HepG2 (cell line): ENCODE results near the gene DLG5. TPM values are rescaled to one million over a fixed set of nuclear protein-coding genes. Genes with fewer than 3 reads are reported as not detected.

Experiments used
- AGO2 ChIP-seq: fragments of 200-400 bp; formaldehyde crosslinking; optimal IDR thresholded peaks from 2 replicates; pipeline ENCODE3; 2017; ENCODE audit warnings: mild to moderate bottlenecking, low read depth, low read length, moderate library complexity
- ATAD3A ChIP-seq: sonication (generic); formaldehyde crosslinking; IDR thresholded peaks from 2 replicates; pipeline ENCODE4 v1.4.0; 2020; ENCODE audit warnings: missing genetic modification reagents
- DNMT1 ChIP-seq: sonication (generic); formaldehyde crosslinking; IDR thresholded peaks from 2 replicates; pipeline ENCODE4 v1.5.1; 2020; ENCODE audit warnings: mild to moderate bottlenecking, missing genetic modification reagents
- ESRRA ChIP-seq: sonication (generic); formaldehyde crosslinking; IDR thresholded peaks from 2 replicates; pipeline ENCODE4 v1.5.1; 2020; ENCODE audit warnings: mild to moderate bottlenecking, low read depth, missing genetic modification reagents
- HOXA7 ChIP-seq: sonication (generic); formaldehyde crosslinking; IDR thresholded peaks from 2 replicates; pipeline ENCODE4 v1.8.1; 2022; ENCODE audit warnings: mild to moderate bottlenecking, missing genetic modification reagents, moderate library complexity
- MEF2D ChIP-seq: sonication (generic); formaldehyde crosslinking; IDR thresholded peaks from 2 replicates; pipeline ENCODE4 v1.5.1; 2020; ENCODE audit warnings: mild to moderate bottlenecking, missing genetic modification reagents
- MYNN ChIP-seq: sonication (generic); formaldehyde crosslinking; IDR thresholded peaks from 2 replicates; pipeline ENCODE4 v1.4.0; 2020; ENCODE audit warnings: mild to moderate bottlenecking, low read depth, missing genetic modification reagents
- PAX8 ChIP-seq: sonication (generic); formaldehyde crosslinking; IDR thresholded peaks from 2 replicates; pipeline ENCODE4 v1.8.0; 2022; ENCODE audit warnings: mild to moderate bottlenecking, missing genetic modification reagents, borderline replicate concordance
- PPARG ChIP-seq: conservative IDR thresholded peaks from 2 replicates; pipeline ENCODE4 v1.6.1; 2016; ENCODE audit warnings: missing biosample characterization, missing genetic modification reagents
- PTBP1 ChIP-seq: fragments of 200-400 bp; formaldehyde crosslinking; IDR thresholded peaks from 2 replicates; pipeline ENCODE4 v1.6.1; 2018; ENCODE audit warnings: low read length, low read depth; ENCODE audit not compliant: poor library complexity, severe bottlenecking
- SATB2 ChIP-seq: sonication (generic); formaldehyde crosslinking; IDR thresholded peaks from 2 replicates; pipeline ENCODE4 v1.5.0; 2020; ENCODE audit warnings: missing genetic modification reagents
- ZNF24 ChIP-seq: fragments of 450-650 bp; IDR thresholded peaks from 2 replicates; pipeline ENCODE4 v1.6.1; 2017; ENCODE audit warnings: antibody characterized with exemption, mild to moderate bottlenecking
- ZNF260 ChIP-seq: sonication (generic); formaldehyde crosslinking; IDR thresholded peaks from 2 replicates; pipeline ENCODE4 v1.4.0; 2020; ENCODE audit warnings: missing genetic modification reagents, low read depth, mild to moderate bottlenecking, borderline replicate concordance
- ZNF598 ChIP-seq: sonication (generic); formaldehyde crosslinking; IDR thresholded peaks from 2 replicates; pipeline ENCODE4 v1.5.1; 2020; ENCODE audit warnings: mild to moderate bottlenecking, missing genetic modification reagents, borderline replicate concordance
- ZNF879 ChIP-seq: sonication (generic); formaldehyde crosslinking; IDR thresholded peaks from 2 replicates; pipeline ENCODE4 v1.8.1; 2023; ENCODE audit warnings: missing genetic modification reagents
- ZNF891 ChIP-seq: sonication (generic); formaldehyde crosslinking; IDR thresholded peaks from 2 replicates; pipeline ENCODE4 v1.5.0; 2020; ENCODE audit warnings: mild to moderate bottlenecking, missing genetic modification reagents
- polyA plus RNA-seq, 8 experiments: library from polyadenylated mRNA; depleted of rRNA in 3 of 8; stranded (reverse) in 7 of 8; unstranded in 1 of 8; fragments of >200 nt; fragmentation: Illumina TruSeq in 4 of 8; extraction: Trizol in 4 of 8; gene quantifications; 2 replicates each; pipeline versions ENCODE4 v1.2.1 to v1.2.3, GENCODE V29; 2011 to 2016; ENCODE audit warnings: low read depth in 4 of 8, missing spikeins in 1 of 8, mixed read lengths in 1 of 8; ENCODE audit not compliant: insufficient read depth in 1 of 8
- total RNA-seq, 5 experiments: library from RNA; depleted of rRNA; stranded (reverse); fragments of >200 nt; fragmentation: Illumina TruSeq; extraction: Trizol; gene quantifications; 2 replicates each; pipeline ENCODE4 v1.2.3, GENCODE V29; 2016; ENCODE audit warnings: low read depth in 1 of 5
- TF ChIP-seq, protein P1 (sequence below): sonication (generic); formaldehyde crosslinking; IDR thresholded peaks from 2 replicates; pipeline ENCODE4 v1.5.1; 2020; ENCODE audit warnings: mild to moderate bottlenecking, missing genetic modification reagents
- TF ChIP-seq, protein P2 (sequence below): sonication (generic); formaldehyde crosslinking; IDR thresholded peaks from 2 replicates; pipeline ENCODE4 v1.8.1; 2023; ENCODE audit warnings: missing genetic modification reagents, inconsistent platforms, borderline replicate concordance
- TF ChIP-seq, protein P3 (sequence below): sonication (generic); formaldehyde crosslinking; conservative IDR thresholded peaks from 2 replicates; pipeline ENCODE4 v1.4.0; 2020; ENCODE audit warnings: missing genetic modification reagents
- TF ChIP-seq, protein P4 (sequence below): sonication (generic); formaldehyde crosslinking; IDR thresholded peaks from 2 replicates; pipeline ENCODE4 v1.5.1; 2020; ENCODE audit warnings: mild to moderate bottlenecking, missing genetic modification reagents, borderline replicate concordance
- TF ChIP-seq, protein P5 (sequence below): IDR thresholded peaks from 2 replicates; pipeline ENCODE4 v1.6.1; 2016; ENCODE audit warnings: missing compliant biosample characterization, missing genetic modification reagents, borderline replicate concordance

Gene DLG5
- total and polyA plus RNA-seq, 2 of the 13 experiments (the other 11 are each of a cell fraction or from before 2014, with no cell fraction given): 15.5 to 18.2 TPM

DNA sequence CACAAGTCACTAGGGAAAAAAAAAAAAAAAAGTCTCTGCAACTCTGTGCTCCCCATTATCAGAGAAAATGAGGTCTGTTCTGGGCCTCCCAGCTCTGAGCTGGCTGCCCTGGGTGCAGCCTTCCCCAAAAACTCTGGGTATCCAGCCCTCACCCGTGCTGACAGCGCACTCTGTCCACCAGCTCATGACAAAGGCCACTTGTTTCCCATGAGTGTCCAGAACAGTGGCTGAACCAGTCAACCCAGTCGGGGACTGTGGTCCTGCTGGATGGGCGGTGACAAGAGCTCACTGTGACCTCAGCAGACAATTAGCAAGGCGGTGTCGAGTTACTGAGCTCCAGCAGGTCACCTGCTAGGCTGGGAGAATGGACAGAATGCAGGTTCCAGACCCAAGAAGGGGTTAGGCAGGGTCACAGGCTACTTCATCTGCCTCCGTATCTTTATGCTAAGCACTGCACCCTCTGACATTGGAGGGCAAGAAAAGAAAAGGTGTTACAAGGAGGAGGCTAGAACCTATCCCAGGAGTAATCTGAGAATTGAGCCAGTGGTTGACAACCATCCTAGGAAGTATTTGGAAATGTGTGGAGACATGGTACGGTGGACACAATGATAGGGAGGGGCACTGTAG lies 37.2 kb downstream of the DLG5 start (continued):
- TF ChIP-seq, protein P1, sequence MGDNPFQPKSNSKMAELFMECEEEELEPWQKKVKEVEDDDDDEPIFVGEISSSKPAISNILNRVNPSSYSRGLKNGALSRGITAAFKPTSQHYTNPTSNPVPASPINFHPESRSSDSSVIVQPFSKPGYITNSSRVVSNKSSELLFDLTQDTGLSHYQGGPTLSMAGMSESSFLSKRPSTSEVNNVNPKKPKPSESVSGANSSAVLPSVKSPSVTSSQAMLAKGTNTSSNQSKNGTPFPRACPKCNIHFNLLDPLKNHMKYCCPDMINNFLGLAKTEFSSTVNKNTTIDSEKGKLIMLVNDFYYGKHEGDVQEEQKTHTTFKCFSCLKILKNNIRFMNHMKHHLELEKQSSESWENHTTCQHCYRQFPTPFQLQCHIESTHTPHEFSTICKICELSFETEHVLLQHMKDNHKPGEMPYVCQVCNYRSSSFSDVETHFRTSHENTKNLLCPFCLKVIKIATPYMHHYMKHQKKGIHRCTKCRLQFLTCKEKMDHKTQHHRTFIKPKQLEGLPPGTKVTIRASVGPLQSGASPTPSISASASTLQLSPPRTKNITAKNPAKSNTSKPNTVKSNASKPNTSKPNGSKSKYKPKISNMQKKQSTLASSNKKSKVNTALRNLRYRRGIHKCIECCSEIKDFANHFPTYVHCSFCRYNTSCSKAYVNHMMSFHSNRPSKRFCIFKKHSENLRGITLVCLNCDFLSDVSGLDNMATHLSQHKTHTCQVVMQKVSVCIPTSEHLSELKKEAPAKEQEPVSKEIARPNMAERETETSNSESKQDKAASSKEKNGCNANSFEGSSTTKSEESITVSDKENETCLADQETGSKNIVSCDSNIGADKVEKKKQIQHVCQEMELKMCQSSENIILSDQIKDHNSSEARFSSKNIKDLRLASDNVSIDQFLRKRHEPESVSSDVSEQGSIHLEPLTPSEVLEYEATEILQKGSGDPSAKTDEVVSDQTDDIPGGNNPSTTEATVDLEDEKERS (CRISPR knock-in tag): no peak
- TF ChIP-seq SATB2 (CRISPR knock-in tag): 0 out of 2 replicates have a peak, but pooled peaks have one; percentile 4
- no peak for TF ChIP-seq HOXA7
- no peak for TF ChIP-seq ZNF891 (CRISPR knock-in tag)
- TF ChIP-seq PAX8 (CRISPR knock-in tag): no peak
- no peak for TF ChIP-seq MEF2D (CRISPR knock-in tag)
- TF ChIP-seq ZNF879 (CRISPR knock-in tag): no peak
- TF ChIP-seq PTBP1: no peak
- TF ChIP-seq MYNN (CRISPR knock-in tag): no peak
- TF ChIP-seq, protein P2, sequence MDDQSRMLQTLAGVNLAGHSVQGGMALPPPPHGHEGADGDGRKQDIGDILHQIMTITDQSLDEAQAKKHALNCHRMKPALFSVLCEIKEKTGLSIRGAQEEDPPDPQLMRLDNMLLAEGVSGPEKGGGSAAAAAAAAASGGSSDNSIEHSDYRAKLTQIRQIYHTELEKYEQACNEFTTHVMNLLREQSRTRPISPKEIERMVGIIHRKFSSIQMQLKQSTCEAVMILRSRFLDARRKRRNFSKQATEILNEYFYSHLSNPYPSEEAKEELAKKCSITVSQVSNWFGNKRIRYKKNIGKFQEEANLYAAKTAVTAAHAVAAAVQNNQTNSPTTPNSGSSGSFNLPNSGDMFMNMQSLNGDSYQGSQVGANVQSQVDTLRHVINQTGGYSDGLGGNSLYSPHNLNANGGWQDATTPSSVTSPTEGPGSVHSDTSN (CRISPR knock-in tag): no peak
- no peak for TF ChIP-seq PPARG (CRISPR knock-in tag)
- TF ChIP-seq ESRRA: 0 out of 2 replicates have a peak, but pooled peaks have one; percentile 21
- TF ChIP-seq, protein P3, sequence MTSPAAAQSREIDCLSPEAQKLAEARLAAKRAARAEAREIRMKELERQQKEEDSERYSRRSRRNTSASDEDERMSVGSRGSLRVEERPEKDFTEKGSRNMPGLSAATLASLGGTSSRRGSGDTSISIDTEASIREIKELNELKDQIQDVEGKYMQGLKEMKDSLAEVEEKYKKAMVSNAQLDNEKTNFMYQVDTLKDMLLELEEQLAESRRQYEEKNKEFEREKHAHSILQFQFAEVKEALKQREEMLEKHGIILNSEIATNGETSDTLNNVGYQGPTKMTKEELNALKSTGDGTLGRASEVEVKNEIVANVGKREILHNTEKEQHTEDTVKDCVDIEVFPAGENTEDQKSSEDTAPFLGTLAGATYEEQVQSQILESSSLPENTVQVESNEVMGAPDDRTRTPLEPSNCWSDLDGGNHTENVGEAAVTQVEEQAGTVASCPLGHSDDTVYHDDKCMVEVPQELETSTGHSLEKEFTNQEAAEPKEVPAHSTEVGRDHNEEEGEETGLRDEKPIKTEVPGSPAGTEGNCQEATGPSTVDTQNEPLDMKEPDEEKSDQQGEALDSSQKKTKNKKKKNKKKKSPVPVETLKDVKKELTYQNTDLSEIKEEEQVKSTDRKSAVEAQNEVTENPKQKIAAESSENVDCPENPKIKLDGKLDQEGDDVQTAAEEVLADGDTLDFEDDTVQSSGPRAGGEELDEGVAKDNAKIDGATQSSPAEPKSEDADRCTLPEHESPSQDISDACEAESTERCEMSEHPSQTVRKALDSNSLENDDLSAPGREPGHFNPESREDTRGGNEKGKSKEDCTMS (CRISPR knock-in tag): no peak
- TF ChIP-seq ZNF24: no peak
- TF ChIP-seq, protein P4, sequence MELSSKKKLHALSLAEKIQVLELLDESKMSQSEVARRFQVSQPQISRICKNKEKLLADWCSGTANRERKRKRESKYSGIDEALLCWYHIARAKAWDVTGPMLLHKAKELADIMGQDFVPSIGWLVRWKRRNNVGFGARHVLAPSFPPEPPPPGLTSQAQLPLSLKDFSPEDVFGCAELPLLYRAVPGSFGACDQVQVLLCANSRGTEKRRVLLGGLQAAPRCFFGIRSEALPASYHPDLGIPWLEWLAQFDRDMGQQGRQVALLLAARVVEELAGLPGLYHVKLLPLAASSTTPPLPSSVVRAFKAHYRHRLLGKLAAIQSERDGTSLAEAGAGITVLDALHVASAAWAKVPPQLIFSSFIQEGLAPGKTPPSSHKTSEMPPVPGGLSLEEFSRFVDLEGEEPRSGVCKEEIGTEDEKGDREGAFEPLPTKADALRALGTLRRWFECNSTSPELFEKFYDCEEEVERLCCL (CRISPR knock-in tag): no peak
- no peak for TF ChIP-seq ATAD3A (CRISPR knock-in tag)
- TF ChIP-seq, protein P5, sequence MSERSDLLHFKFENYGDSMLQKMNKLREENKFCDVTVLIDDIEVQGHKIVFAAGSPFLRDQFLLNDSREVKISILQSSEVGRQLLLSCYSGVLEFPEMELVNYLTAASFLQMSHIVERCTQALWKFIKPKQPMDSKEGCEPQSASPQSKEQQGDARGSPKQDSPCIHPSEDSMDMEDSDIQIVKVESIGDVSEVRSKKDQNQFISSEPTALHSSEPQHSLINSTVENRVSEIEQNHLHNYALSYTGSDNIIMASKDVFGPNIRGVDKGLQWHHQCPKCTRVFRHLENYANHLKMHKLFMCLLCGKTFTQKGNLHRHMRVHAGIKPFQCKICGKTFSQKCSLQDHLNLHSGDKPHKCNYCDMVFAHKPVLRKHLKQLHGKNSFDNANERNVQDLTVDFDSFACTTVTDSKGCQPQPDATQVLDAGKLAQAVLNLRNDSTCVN (CRISPR knock-in tag): peak; percentile 64; the same call in 1 of the 2 replicates
- peak; percentile 68; the same call in 1 of the 2 replicates for TF ChIP-seq ZNF598 (CRISPR knock-in tag)
- no peak for TF ChIP-seq AGO2
- no peak for TF ChIP-seq ZNF260 (CRISPR knock-in tag)
- no peak for TF ChIP-seq DNMT1 (CRISPR knock-in tag)
